ENCODE results near the gene FADS1. TPM values are rescaled to one million over a fixed set of nuclear protein-coding genes. Genes with fewer than 3 reads are reported as not detected.

The FADS1 gene
- total and polyA plus RNA-seq, 8 donors = 21.5 to 161 (median 36.1) TPM

DNA sequence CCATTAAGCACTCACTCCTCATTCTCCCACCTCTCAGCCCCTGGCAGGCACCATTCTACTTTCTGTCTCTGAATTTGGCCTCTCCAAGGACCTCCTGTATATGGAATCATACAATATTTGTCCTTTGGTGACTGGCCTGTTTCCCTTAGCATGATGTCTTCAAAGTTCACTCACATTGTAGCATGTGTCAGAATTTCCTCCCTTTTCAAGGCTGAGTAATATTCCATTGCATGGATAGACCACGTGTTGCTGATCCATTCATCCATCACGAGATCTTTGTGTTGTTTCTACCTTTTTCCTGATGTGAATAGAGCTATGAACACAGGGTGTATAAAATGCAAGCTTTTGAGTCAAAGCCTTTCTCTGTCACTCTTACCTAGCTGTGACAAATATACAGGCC, 22.9 kb upstream of the FADS1 start:
- TF ChIP-seq, protein P1, sequence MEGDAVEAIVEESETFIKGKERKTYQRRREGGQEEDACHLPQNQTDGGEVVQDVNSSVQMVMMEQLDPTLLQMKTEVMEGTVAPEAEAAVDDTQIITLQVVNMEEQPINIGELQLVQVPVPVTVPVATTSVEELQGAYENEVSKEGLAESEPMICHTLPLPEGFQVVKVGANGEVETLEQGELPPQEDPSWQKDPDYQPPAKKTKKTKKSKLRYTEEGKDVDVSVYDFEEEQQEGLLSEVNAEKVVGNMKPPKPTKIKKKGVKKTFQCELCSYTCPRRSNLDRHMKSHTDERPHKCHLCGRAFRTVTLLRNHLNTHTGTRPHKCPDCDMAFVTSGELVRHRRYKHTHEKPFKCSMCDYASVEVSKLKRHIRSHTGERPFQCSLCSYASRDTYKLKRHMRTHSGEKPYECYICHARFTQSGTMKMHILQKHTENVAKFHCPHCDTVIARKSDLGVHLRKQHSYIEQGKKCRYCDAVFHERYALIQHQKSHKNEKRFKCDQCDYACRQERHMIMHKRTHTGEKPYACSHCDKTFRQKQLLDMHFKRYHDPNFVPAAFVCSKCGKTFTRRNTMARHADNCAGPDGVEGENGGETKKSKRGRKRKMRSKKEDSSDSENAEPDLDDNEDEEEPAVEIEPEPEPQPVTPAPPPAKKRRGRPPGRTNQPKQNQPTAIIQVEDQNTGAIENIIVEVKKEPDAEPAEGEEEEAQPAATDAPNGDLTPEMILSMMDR (IDR thresholded peaks at IDR 0.05) = no peak
- H3K27ac ChIP-seq = no peak overlapping the region
- H3K9me3 ChIP-seq = no peaks in the 10 kb centered on the region
- intact Hi-C loops (cut with DNase I) = no loop called here
- ATAC-seq (no peak), DNase-seq (no peak)
- peaks cover 0 to 63% of the 10 kb centered on the region in 2 donors for H3K36me3 ChIP-seq
- no peaks in the 10 kb centered on the region for H3K27me3 ChIP-seq
- H3K4me1 ChIP-seq = peaks cover 0 to 14% of the 10 kb centered on the region in 2 donors
- no peak overlapping the region for H3K4me3 ChIP-seq

GRCh38 chr11:61838921-61839320, 22.1 kb upstream of the FADS1 start:
- intact Hi-C loops (cut with DNase I) = no loop called here
- Histone ChIP-seq H3K36me3 (peaks cover 0 to 56% of the 10 kb centered on the region in 2 donors), H3K4me1 (peaks cover 0 to 22% of the 10 kb centered on the region in 2 donors), H3K9me3 (no peaks in the 10 kb centered on the region), H3K4me3 (no peak overlapping the region), H3K27me3 (no peaks in the 10 kb centered on the region), H3K27ac (no peak overlapping the region)
- DNase-seq (no peak), ATAC-seq (no peak)
- TF ChIP-seq, protein P1 (IDR thresholded peaks at IDR 0.05) = no peak

- no peaks in the 10 kb centered on the region for H3K9me3 ChIP-seq
- H3K4me1 ChIP-seq = peaks cover 0 to 26% of the 10 kb centered on the region in 2 donors
- intact Hi-C loops (cut with DNase I) = no loop called here
- H3K4me3 ChIP-seq = no peak overlapping the region
- H3K36me3 ChIP-seq = peaks cover 0 to 52% of the 10 kb centered on the region in 2 donors
- no peak for ATAC-seq
- DNase-seq = no peak
- TF ChIP-seq, protein P1 (IDR thresholded peaks at IDR 0.05) = no peak
- H3K27me3 ChIP-seq = no peaks in the 10 kb centered on the region
- H3K27ac ChIP-seq = no peak overlapping the region
Observed at GRCh38 chr11:61838501-61838900, 21.7 kb upstream of the FADS1 start.

DNA sequence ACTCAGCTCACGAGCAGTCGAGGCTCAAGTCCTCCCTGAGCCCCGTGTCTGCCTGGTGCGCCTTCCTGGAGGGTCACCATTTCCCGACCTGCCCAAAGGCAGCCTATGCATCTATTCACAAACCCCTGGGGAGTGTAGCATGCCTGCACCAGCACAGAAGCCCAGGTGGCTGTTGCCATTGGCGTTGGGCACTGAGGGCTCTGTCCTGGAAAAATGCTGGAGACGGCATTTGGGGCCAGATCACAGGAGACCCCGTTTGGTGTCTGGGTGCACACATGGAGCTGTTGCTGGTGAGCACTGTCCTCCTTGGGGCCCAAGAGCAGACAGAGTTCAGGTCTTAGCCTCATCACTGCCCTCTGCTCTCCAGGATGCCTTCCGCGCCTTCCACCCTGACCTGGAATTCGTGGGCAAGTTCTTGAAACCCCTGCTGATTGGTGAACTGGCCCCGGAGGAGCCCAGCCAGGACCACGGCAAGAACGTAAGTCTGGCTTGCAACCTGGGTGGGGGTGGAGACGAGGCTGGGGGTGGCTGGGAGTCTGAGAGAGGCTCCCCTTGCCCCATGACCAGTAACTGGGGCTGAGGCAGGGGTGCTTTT, 20.7 kb upstream of the FADS1 start:
- H3K4me1 ChIP-seq = peaks cover 0 to 27% of the 10 kb centered on the region in 2 donors
- TF ChIP-seq, protein P1 (IDR thresholded peaks at IDR 0.05) = no peak
- intact Hi-C loops (cut with DNase I) = no loop called here
- H3K27ac ChIP-seq = no peak overlapping the region
- peaks cover 0 to 42% of the 10 kb centered on the region in 2 donors for H3K36me3 ChIP-seq
- H3K27me3 ChIP-seq = no peaks in the 10 kb centered on the region
- no peak for DNase-seq
- H3K4me3 ChIP-seq = no peak overlapping the region
- no peaks in the 10 kb centered on the region for H3K9me3 ChIP-seq
- ATAC-seq = no peak

- H3K36me3 ChIP-seq = peaks cover 0 to 30% of the 10 kb centered on the region in 2 donors
- H3K27ac ChIP-seq = peak overlapping the region in 1 of 2 donors; percentile 77
- peaks cover under 1 to 38% of the 10 kb centered on the region in 2 donors for H3K4me1 ChIP-seq
- no peak overlapping the region for H3K4me3 ChIP-seq
- TF ChIP-seq, protein P1 (IDR thresholded peaks at IDR 0.05) = no peak
- H3K27me3 ChIP-seq = no peaks in the 10 kb centered on the region
- H3K9me3 ChIP-seq = no peaks in the 10 kb centered on the region
- no peak for ATAC-seq
- no peak for DNase-seq
- intact Hi-C loops (cut with DNase I) = no loop called here
Observed at GRCh38 chr11:61836193-61836592, 19.4 kb upstream of the FADS1 start.

Data from left lung (tissue), 10 donors.